IMR-90 (cell line): ENCODE measurements around the gene PCED1B. TPM values are rescaled to one million over a fixed set of nuclear protein-coding genes. Genes with fewer than 3 reads are reported as not detected.
A peak's percentile ranks its signal among the peaks of the same experiment; 100 is the strongest.

Source experiments
- ATAC-seq: fragments of 200-7000 bp; cut with Tn5 transposase; 2 replicates; pipeline ENCODE4 v1.9.1; 2020; ENCODE audit warnings: low read depth, mild to moderate bottlenecking, moderate library complexity
- BruUV-seq: library from RNA; stranded (reverse); fragments of 400-500 nt; replicated peaks from 2 replicates; lab custom pipeline; 2021; lab: Mats Ljungman, UMichigan
- CTCF ChIA-PET: fragments of 300-600 bp; formaldehyde crosslinking; extraction: SDS; loops from one replicate; lab custom pipeline; 2021; ENCODE audit warnings: antibody characterized with exemption; lab: Yijun Ruan, JAX
- POLR2A ChIA-PET: fragments of 300-600 bp; sonication (Branson Sonifier 250); formaldehyde crosslinking; loops from one replicate; lab custom pipeline; 2022; ENCODE audit warnings: antibody characterized with exemption; ENCODE audit not compliant: unreplicated experiment; lab: Charles Lee
- DNase-seq: peaks from one replicate; pipeline ENCODE4 v3.0.0; 2013
- H2AFZ ChIP-seq: replicated peaks from 2 replicates; pipeline ENCODE3; 2013; ENCODE audit warnings: low read length, mild to moderate bottlenecking; ENCODE audit not compliant: poor library complexity
- H2AK5ac ChIP-seq: 2 replicates; pipeline ENCODE4 v1.6.1; 2013; ENCODE audit warnings: low read depth, low read length, inconsistent platforms
- H2AK9ac ChIP-seq: replicated peaks from 2 replicates; pipeline ENCODE3; 2013; ENCODE audit warnings: mild to moderate bottlenecking, low read depth, low read length, moderate library complexity; ENCODE audit not compliant: poor library complexity
- H2BK120ac ChIP-seq: 2 replicates; pipeline ENCODE4 v1.6.1; 2013; ENCODE audit warnings: low read depth, low read length, inconsistent platforms
- H2BK15ac ChIP-seq: 3 replicates; pipeline ENCODE4 v1.6.1; 2013; ENCODE audit warnings: low read depth, low read length, inconsistent platforms
- H2BK20ac ChIP-seq: 2 replicates; pipeline ENCODE4 v1.6.1; 2013; ENCODE audit warnings: low read depth, mild to moderate bottlenecking, inconsistent platforms, low read length, moderate library complexity
- H2BK5ac ChIP-seq: 2 replicates; pipeline ENCODE4 v1.6.1; 2013; ENCODE audit warnings: mild to moderate bottlenecking, low read depth, low read length, inconsistent platforms; ENCODE audit not compliant: poor library complexity, severe bottlenecking
- H3K14ac ChIP-seq: replicated peaks from 2 replicates; pipeline ENCODE4 v1.6.1; 2013; ENCODE audit warnings: low read depth, low read length, inconsistent platforms
- H3K18ac ChIP-seq: 2 replicates; pipeline ENCODE4 v1.6.1; 2013; ENCODE audit warnings: low read depth, low read length, control low read depth
- H3K23ac ChIP-seq: 2 replicates; pipeline ENCODE4 v1.6.1; 2013; ENCODE audit warnings: low read depth, low read length, inconsistent platforms
- H3K27ac ChIP-seq: 2 replicates; pipeline ENCODE4 v1.5.1; 2013; ENCODE audit warnings: mild to moderate bottlenecking, control low read depth, low read length; ENCODE audit not compliant: insufficient read depth
- H3K27me3 ChIP-seq: 2 replicates; pipeline ENCODE4 v1.6.1; 2013; ENCODE audit warnings: low read length; ENCODE audit not compliant: control insufficient read depth, insufficient read depth
- H3K36me3 ChIP-seq: 2 replicates; pipeline ENCODE4 v1.6.1; 2013; ENCODE audit warnings: low read length, mixed read lengths; ENCODE audit not compliant: control insufficient read depth, insufficient read depth
- H3K4ac ChIP-seq: 2 replicates; pipeline ENCODE4 v1.6.1; 2013; ENCODE audit warnings: low read depth, low read length, inconsistent platforms
- H3K4me1 ChIP-seq: 2 replicates; pipeline ENCODE4 v1.6.1; 2013; ENCODE audit warnings: low read length, mixed read lengths; ENCODE audit not compliant: control insufficient read depth, insufficient read depth
- H3K4me2 ChIP-seq: 2 replicates; pipeline ENCODE4 v1.6.1; 2013; ENCODE audit warnings: low read depth, mild to moderate bottlenecking, control low read depth, low read length, moderate library complexity
- H3K4me3 ChIP-seq: 2 replicates; pipeline ENCODE4 v1.5.1; 2013; ENCODE audit warnings: low read depth, mild to moderate bottlenecking, control low read depth, low read length, moderate library complexity; ENCODE audit not compliant: insufficient read depth
- H3K56ac ChIP-seq: 2 replicates; pipeline ENCODE4 v1.6.1; 2013; ENCODE audit warnings: low read length, inconsistent platforms; ENCODE audit not compliant: insufficient read depth; ENCODE audit errors: extremely low read depth
- H3K79me1 ChIP-seq, 2 experiments: 2 replicates each; pipeline ENCODE4 v1.6.1; 2013; ENCODE audit warnings: low read length in 2 of 2, inconsistent platforms in 1 of 2, low read depth in 1 of 2
- H3K9ac ChIP-seq: 2 replicates; pipeline ENCODE4 v1.6.1; 2013; ENCODE audit warnings: low read depth, low read length, control low read depth
- H3K9me1 ChIP-seq: 2 replicates; pipeline ENCODE4 v1.6.1; 2013; ENCODE audit warnings: low read length, inconsistent platforms; ENCODE audit not compliant: insufficient read depth
- H3K9me3 ChIP-seq: 2 replicates; pipeline ENCODE4 v1.6.1; 2013; ENCODE audit warnings: low read length; ENCODE audit not compliant: control insufficient read depth, insufficient read depth
- H4K20me1 ChIP-seq: 2 replicates; pipeline ENCODE4 v1.6.1; 2013; ENCODE audit warnings: low read length, inconsistent platforms; ENCODE audit not compliant: insufficient read depth
- H4K5ac ChIP-seq: 2 replicates; pipeline ENCODE4 v1.6.1; 2013; ENCODE audit warnings: mild to moderate bottlenecking, low read depth, low read length, control low read depth
- H4K8ac ChIP-seq, 2 experiments: 2 replicates each; pipeline ENCODE4 v1.6.1; 2013; ENCODE audit warnings: low read depth in 2 of 2, low read length in 2 of 2, control low read depth in 1 of 2, inconsistent platforms in 1 of 2
- H4K91ac ChIP-seq: 2 replicates; pipeline ENCODE4 v1.6.1; 2013; ENCODE audit warnings: low read depth, low read length, inconsistent platforms; ENCODE audit not compliant: insufficient read depth
- CEBPB ChIP-seq: IDR thresholded peaks from 2 replicates; pipeline ENCODE4 v1.6.1; 2012; ENCODE audit warnings: low read depth, low read length, improper control_type of control experiment
- CHD1 ChIP-seq: IDR thresholded peaks from 2 replicates; pipeline ENCODE4 v1.6.1; 2012; ENCODE audit warnings: low read depth, low read length, improper control_type of control experiment
- CTCF ChIP-seq: conservative IDR thresholded peaks from 2 replicates; pipeline ENCODE4 v1.5.1; 2012; ENCODE audit warnings: mild to moderate bottlenecking, low read depth, low read length, improper control_type of control experiment
- FOS ChIP-seq: fragments of 150-350 bp; IDR thresholded peaks from 2 replicates; pipeline ENCODE4 v1.6.1; 2016; ENCODE audit warnings: low read depth, low read length
- MAZ ChIP-seq: IDR thresholded peaks from 2 replicates; pipeline ENCODE4 v1.6.1; 2012; ENCODE audit warnings: low read depth, mild to moderate bottlenecking, low read length, improper control_type of control experiment, moderate library complexity, borderline replicate concordance
- MXI1 ChIP-seq: IDR thresholded peaks from 2 replicates; pipeline ENCODE4 v1.6.1; 2012; ENCODE audit warnings: low read depth, mild to moderate bottlenecking, low read length, moderate library complexity, borderline replicate concordance
- NFE2L2 ChIP-seq: fragments of 150-350 bp; IDR thresholded peaks from 2 replicates; pipeline ENCODE4 v1.6.1; 2016; ENCODE audit warnings: low read depth, mild to moderate bottlenecking, low read length
- POLR2A ChIP-seq: IDR thresholded peaks from 2 replicates; pipeline ENCODE4 v1.6.1; 2012; ENCODE audit warnings: mild to moderate bottlenecking, low read depth, low read length
- RAD21 ChIP-seq: IDR thresholded peaks from 2 replicates; pipeline ENCODE4 v1.6.1; 2012; ENCODE audit warnings: low read length, improper control_type of control experiment
- SMC3 ChIP-seq: fragments of 150-350 bp; IDR thresholded peaks from 2 replicates; pipeline ENCODE4 v1.6.1; 2016; ENCODE audit warnings: low read depth, mild to moderate bottlenecking, antibody characterized with exemption, low read length, moderate library complexity
- WGBS, 2 experiments: methylation state at CpG; one replicate each; pipeline versions ENCODE4 v1.1.5 to v1.1.7; 2013; ENCODE audit warnings: missing lambda C conversion rate in 2 of 2; ENCODE audit not compliant: insufficient read length in 1 of 2; ENCODE audit errors: extremely low coverage in 2 of 2; 5-methylcytosine and 5-hydroxymethylcytosine counted together
- dilution Hi-C: fragments of 300-500 bp; cut with HindIII; formaldehyde crosslinking; loops from one replicate; pipeline ENCODE4 v1.14.3; 2018; ENCODE audit warnings: low sequenced_read_pairs; ENCODE audit not compliant: unreplicated experiment
- in situ Hi-C: fragments of 300-500 bp; cut with MboI; formaldehyde crosslinking; loops from 3 replicates; pipeline ENCODE4 v1.14.3; 2019; ENCODE audit warnings: low sequenced_read_pairs, inconsistent platforms, mixed read lengths
- intact Hi-C: fragments of 100-400 bp; cut with micrococcal nuclease; formaldehyde crosslinking; loops from 2 replicates; pipeline ENCODE4 v1.10.0; 2022
- polyA plus RNA-seq, 3 experiments: library from polyadenylated mRNA; depleted of rRNA; stranded (reverse); fragments of >200 nt; gene quantifications; 2 replicates each; pipeline ENCODE4 v1.2.3, GENCODE V29; 2012; ENCODE audit warnings: low replicate concordance in 1 of 3
- total RNA-seq: library from RNA; depleted of rRNA; stranded (reverse); fragments of >200 nt; gene quantifications from 2 replicates; pipeline ENCODE4 v1.2.3, GENCODE V29; 2012

The PCED1B gene
- total and polyA plus RNA-seq, 2 of the 4 experiments (the other 2 are of a cell fraction), result 0.36 to 2.6 TPM

- TF ChIP-seq CTCF (no peak), MXI1 (no peak), SMC3 (no peak), RAD21 (no peak), MAZ (no peak), NFE2L2 (no peak), CEBPB (no peak), POLR2A (no peak), CHD1 (no peak), FOS (no peak)
- H3K23ac ChIP-seq, result peak overlapping the region; percentile 40; the same call in 1 of the 2 replicates
- no peaks in the 10 kb centered on the region for H4K20me1 ChIP-seq
- H3K36me3 ChIP-seq, result no peaks in the 10 kb centered on the region
- peak overlapping the region; percentile 9 to 27; a peak in 2 of 4 replicates for H4K8ac ChIP-seq
- peak overlapping the region; percentile 25; the same call in 1 of the 2 replicates for H2AK5ac ChIP-seq
- intact Hi-C loops (no loop called here), dilution Hi-C loops (no loop called here), in situ Hi-C loops (no loop called here)
- no peak overlapping the region for H3K56ac ChIP-seq
- no peaks in the 10 kb centered on the region for H3K27me3 ChIP-seq
- ChIA-PET POLR2A (interaction anchor here (0.6 kb wide), 1 partner anchor 156 kb away, joined by 3 read pairs; no protein-coding TSS in a partner anchor), CTCF (interaction anchor here (0.6 to 0.7 kb wide), 2 partner anchors 44 to 1164 kb away, joined by 3 to 4 read pairs; no protein-coding TSS in a partner anchor)
- H2BK15ac ChIP-seq, result peak overlapping the region; percentile 72; the same call in 2 of the 3 replicates
- H4K91ac ChIP-seq, result peak overlapping the region; percentile 39
- peak overlapping the region; percentile 34; the same call in 1 of the 2 replicates for H3K18ac ChIP-seq
- peak overlapping the region; percentile 70; the same call in 1 of the 2 replicates for H4K5ac ChIP-seq
- H3K9me1 ChIP-seq, result peaks cover 10% of the 10 kb centered on the region; the same call in 1 of the 2 replicates
- no TSS peak for BruUV-seq
- peak overlapping the region; percentile 58; the same call in 1 of the 2 replicates for H3K14ac ChIP-seq
- no peak overlapping the region for H2AK9ac ChIP-seq
- WGBS, 2 experiments, result no CpG with 5 or more reads among the region's 4 CpGs
- peak overlapping the region; percentile 58; the same call in 1 of the 2 replicates for H3K4ac ChIP-seq
- H3K4me2 ChIP-seq, result no peak overlapping the region
- DNase-seq (no peak), ATAC-seq (no peak)
- H3K27ac ChIP-seq, result no peak overlapping the region
- peak overlapping the region; percentile 75 for H2BK120ac ChIP-seq
- no peaks in the 10 kb centered on the region for H3K9me3 ChIP-seq
- no peak overlapping the region for H3K9ac ChIP-seq
- no peaks in the 10 kb centered on the region for H3K79me1 ChIP-seq
- H2BK5ac ChIP-seq, result no peak overlapping the region
- no peak overlapping the region for H2AFZ ChIP-seq
- H3K4me1 ChIP-seq, result peaks cover 26% of the 10 kb centered on the region
- peak overlapping the region; percentile 17; the same call in 1 of the 2 replicates for H2BK20ac ChIP-seq
- H3K4me3 ChIP-seq, result no peak overlapping the region
Observed at GRCh38 chr12:47273191-47273626, 193.8 kb downstream of the PCED1B start.
